NOMO-1 treated with DMSO at 0.1 percent for 48 hours (cell line): Measurements from ENCODE around the gene LAMA2.
"Not testable (repeated sequence)": the region's sequence is repeated elsewhere in the genome, so short reads cannot be mapped to it uniquely, and the experiment has no call there.

Experiments used
- DNase-seq: peaks from one replicate; lab custom pipeline; 2025; ENCODE audit not compliant: unreplicated experiment; lab: John Stamatoyannopoulos, UW

LAMA2 gene

GRCh38 chr6:129172279-129172995 is 289.5 kb downstream of the LAMA2 start:
- not testable (repeated sequence) for DNase-seq

DNA sequence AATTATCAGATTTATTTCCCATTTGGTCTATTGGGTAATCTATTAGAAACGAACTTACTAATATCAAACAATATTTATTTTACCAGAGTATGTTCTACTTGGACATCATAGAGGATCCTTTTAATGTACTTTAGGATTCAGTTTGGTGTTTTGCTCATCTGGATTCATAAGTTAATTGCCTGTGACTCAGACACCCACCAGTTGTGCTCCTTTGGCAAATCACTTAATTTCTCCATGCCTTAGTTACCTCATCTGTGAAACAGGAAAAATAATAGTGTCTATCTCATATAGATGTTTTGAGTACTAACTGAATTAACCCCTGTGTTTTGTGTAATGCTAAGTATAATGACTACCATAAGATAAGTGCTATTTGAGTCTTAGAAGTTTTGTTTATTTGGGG is 292.1 kb downstream of the LAMA2 start:
- no peak for DNase-seq

GRCh38 chr6:129177801-129178200 is 294.9 kb downstream of the LAMA2 start:
- DNase-seq = no peak

- DNase-seq = no peak
Observed at GRCh38 chr6:129179283-129179682, 296.3 kb downstream of the LAMA2 start.

DNA sequence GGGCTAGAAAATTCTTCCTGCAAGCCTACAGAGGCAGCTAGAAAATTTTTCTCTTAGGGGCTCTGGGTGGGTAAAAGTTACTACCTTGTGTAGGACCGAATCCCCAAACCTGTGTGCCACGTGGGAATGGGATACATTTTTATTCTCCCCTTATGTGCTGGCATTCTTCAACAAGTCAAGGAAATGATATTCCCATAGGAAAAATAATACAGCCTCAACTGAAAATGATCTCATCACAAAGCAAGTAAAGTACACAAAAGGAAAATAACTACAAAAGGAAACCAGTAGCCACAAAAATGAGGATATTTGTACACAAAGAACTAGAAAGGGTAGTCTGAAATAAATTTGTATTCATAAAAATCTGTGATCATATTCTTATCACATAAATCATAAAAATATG is 298.1 kb downstream of the LAMA2 start:
- DNase-seq = no peak

DNA sequence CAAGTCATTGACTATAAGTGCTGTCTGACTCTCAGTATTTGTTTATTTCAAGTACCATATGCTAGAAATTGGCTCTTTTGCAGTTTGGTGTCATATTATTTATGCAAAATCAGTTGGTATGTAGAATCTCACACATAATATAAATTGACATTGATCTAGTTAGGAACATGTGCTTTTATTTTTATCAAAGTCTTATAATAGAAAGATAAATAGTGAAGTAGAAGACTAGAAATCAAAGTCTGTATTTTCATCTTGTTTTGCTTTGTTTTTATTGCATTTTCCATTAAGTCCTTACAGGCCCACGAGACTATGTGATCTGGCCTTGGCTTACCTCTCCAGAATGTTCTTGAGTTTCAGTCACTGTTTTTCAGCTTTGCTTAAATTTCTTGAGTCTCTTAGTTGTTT is 300.3 kb downstream of the LAMA2 start:
- no peak for DNase-seq

DNA sequence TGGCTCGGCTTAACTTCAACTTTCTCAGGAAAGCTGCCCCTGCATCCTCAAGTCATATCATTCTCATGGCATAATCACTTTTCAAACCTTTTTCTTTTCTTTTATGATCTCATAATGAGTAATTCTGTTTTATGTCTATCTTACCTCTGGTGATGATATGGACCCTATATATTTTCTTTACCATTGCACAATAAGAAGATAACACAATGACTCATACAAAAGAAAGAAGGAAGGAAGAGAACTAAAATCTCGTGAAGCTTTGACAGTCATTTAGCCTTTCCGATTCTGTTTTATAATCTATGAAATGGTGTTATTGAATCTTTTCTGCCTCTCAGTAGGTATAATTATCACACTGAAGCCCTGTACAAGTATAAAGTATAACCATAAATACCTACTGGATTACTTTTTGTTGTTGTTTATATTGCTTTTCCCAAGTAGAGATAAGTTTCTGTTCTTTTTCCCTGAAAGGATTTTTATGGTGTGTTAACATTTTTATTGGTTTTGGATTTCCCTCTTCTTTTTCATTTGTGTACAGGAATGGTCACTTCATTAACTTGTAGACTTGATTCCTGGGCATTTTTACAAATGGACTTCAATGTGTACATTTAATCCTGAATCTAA is 300.9 kb downstream of the LAMA2 start:
- peak; percentile 34 for DNase-seq

GRCh38 chr6:129184324-129184723 is 301.4 kb downstream of the LAMA2 start:
- DNase-seq = no peak

DNA sequence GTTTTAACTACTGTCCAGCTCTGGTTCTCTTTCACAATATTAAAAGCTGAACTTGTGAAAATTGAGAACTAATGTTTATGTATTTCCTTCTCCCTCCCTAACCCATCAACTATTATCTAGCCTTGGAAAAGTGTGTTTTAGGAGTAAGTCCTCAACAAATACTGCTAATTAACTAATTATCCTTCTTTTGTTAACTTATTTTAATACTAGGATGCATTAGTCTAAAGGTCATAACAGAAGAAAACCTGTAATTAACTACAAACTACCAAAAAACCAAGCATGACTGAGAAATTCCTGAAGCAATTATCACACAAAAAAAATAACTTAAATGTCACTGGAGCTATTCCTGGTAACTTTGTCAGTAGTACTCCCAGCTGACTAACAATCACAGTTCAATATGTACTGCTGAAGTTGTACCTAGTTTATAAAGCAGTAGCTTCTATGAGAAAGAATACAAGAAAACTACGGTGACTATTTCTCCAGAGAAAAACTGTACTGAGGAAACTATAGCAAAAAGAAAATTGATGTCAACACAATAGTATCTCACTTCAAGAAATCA is 301.9 kb downstream of the LAMA2 start:
- no peak for DNase-seq

- DNase-seq = no peak
Observed at GRCh38 chr6:129186988-129187387, 304.1 kb downstream of the LAMA2 start.

- no peak for DNase-seq
Observed at GRCh38 chr6:129188306-129188705, 305.4 kb downstream of the LAMA2 start.

GRCh38 chr6:129188795-129189194 is 305.9 kb downstream of the LAMA2 start:
- DNase-seq = no peak

- DNase-seq = no peak
Observed at GRCh38 chr6:129189266-129189665, 306.3 kb downstream of the LAMA2 start.

GRCh38 chr6:129191235-129191634 is 308.3 kb downstream of the LAMA2 start:
- DNase-seq = peak; percentile 17

DNA sequence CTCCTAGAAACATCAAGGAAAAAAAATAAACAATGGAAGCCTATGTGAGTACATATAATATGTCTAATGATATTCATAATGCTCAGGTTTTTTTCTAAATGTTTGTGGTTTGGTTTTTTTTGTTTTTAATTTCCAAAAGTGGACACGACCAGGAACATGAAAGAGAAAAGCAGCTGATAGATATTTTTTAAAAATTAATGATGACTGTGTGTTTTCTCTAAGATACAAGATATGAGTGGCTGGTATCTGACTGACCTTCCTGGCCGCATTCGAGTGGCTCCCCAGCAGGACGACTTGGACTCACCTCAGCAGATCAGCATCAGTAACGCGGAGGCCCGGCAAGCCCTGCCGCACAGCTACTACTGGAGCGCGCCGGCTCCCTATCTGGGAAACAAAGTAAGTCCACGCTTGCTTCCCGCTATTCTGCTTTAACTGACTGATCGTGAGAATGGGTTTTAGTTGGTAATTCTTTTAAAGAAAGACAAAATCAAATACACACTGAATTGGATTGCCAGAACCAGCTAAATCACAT is 309.6 kb downstream of the LAMA2 start:
- no peak for DNase-seq

GRCh38 chr6:129194306-129194941 is 311.5 kb downstream of the LAMA2 start:
- no peak for DNase-seq

GRCh38 chr6:129195161-129195560 is 312.2 kb downstream of the LAMA2 start:
- DNase-seq = no peak

- no peak for DNase-seq
Observed at GRCh38 chr6:129195643-129196042, 312.7 kb downstream of the LAMA2 start.

DNA sequence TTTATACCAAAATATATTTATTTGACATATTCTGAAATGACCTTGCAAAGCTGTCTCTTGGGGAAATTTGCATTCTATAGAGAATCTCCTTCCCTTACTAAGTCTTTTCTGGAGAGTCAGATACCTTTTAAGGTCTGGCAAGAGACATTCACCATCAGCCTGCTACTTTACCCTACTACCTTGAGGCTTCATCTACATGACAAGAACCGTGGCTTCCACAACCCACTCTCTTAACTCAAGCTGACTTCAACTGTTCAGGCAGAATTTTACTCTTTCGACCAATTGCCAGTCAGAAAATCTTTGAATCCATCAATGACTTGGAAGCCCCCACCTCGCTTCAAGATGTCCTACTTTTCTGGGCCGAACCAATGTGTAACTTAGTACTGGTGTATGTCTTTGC is 314.2 kb downstream of the LAMA2 start:
- no peak for DNase-seq

- DNase-seq = no peak
Observed at GRCh38 chr6:129200151-129200550, 317.2 kb downstream of the LAMA2 start.

DNA sequence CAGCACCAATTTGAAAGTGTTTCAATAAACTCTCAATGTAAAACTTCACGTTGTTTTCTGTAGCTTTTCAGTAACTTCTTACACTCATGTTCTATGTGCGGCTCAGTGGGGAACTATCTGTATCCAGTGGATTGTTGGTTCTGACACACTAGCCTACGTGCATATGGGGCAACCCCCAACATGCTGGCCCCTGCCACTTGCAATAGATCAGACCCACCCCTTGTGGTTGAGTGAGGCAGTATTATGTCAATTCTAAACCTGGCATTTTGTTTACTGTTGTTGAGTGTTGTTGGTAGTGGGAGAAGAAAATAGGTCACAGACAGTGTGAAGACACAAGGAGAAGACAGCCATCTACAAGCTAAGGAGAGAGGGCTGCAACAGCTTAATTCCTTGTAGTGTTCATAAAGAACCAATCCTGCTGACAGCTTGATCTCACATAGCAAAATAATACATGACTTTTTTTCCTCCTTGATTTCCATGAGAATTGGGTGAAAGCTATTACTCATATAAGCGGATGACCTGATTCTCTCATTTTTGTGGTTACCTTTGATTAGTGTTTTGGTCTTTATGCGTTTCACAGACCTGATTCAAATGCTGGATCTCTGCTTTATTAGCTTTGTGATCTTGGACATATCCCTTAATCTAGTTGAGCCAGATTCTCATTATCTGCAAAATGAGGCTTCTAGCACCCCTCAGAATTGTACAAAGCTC is 320.4 kb downstream of the LAMA2 start:
- DNase-seq = no peak
